OCI-LY1 (cell line): ENCODE measurements around the gene MCHR1.

Experiments
- H2AFZ ChIP-seq: fragments of 200-600 bp; sonication (generic), shearing (Covaris generic); 2 replicates; pipeline ENCODE4 v1.6.0; 2014; ENCODE audit warnings: antibody characterized with exemption, mild to moderate bottlenecking, low read length
- H3F3A ChIP-seq: fragments of 200-600 bp; sonication (generic), shearing (Covaris generic); 2 replicates; pipeline ENCODE4 v1.6.0; 2014; ENCODE audit warnings: mild to moderate bottlenecking, antibody characterized with exemption, low read length, moderate library complexity; ENCODE audit not compliant: insufficient read depth
- H3K27ac ChIP-seq: fragments of 200-600 bp; sonication (generic); 2 replicates; pipeline ENCODE4 v1.5.1; 2014; ENCODE audit warnings: low read length, mixed run types, mild to moderate bottlenecking, low read depth; ENCODE audit not compliant: poor library complexity, severe bottlenecking
- H3K27me3 ChIP-seq: fragments of 200-600 bp; sonication (generic); 2 replicates; pipeline ENCODE4 v1.6.0; 2014; ENCODE audit warnings: antibody characterized with exemption, mild to moderate bottlenecking, low read length, moderate library complexity; ENCODE audit not compliant: insufficient read depth
- H3K36me3 ChIP-seq: fragments of 200-600 bp; sonication (generic); 2 replicates; pipeline ENCODE4 v1.6.1; 2014; ENCODE audit warnings: mild to moderate bottlenecking, antibody characterized with exemption, low read length, moderate library complexity, mixed read lengths; ENCODE audit not compliant: insufficient read depth
- H3K4me1 ChIP-seq: fragments of 200-600 bp; sonication (generic); 2 replicates; pipeline ENCODE4 v1.5.1; 2014; ENCODE audit warnings: mild to moderate bottlenecking, low read length, moderate library complexity; ENCODE audit not compliant: insufficient read depth, severe bottlenecking
- H3K4me2 ChIP-seq: fragments of 200-600 bp; sonication (generic), shearing (Covaris generic); 2 replicates; pipeline ENCODE4 v1.6.1; 2014; ENCODE audit warnings: low read length
- H3K4me3 ChIP-seq: fragments of 200-600 bp; sonication (generic); 2 replicates; pipeline ENCODE4 v1.5.1; 2014; ENCODE audit warnings: low read length, low read depth, mild to moderate bottlenecking, mixed read lengths; ENCODE audit not compliant: poor library complexity, severe bottlenecking
- H3K79me2 ChIP-seq: fragments of 200-600 bp; shearing (Covaris generic); 2 replicates; pipeline ENCODE4 v1.6.1; 2016; ENCODE audit warnings: mixed run types, low read length, mixed read lengths; ENCODE audit not compliant: insufficient read depth
- H3K9ac ChIP-seq: fragments of 200-600 bp; sonication (generic), shearing (Covaris generic); 2 replicates; pipeline ENCODE4 v1.6.1; 2014; ENCODE audit warnings: mild to moderate bottlenecking, low read length, mixed read lengths
- H3K9me2 ChIP-seq: fragments of 200-600 bp; sonication (generic), shearing (Covaris generic); 2 replicates; pipeline ENCODE4 v1.6.1; 2014; ENCODE audit warnings: low read depth, mild to moderate bottlenecking, low read length, mixed read lengths
- H3K9me3 ChIP-seq: fragments of 200-600 bp; shearing (Covaris generic); 2 replicates; pipeline ENCODE4 v1.6.1; 2014; ENCODE audit warnings: low read length, mixed read lengths
- H4K20me1 ChIP-seq: fragments of 200-600 bp; sonication (generic), shearing (Covaris generic); 2 replicates; pipeline ENCODE4 v1.6.0; 2016; ENCODE audit warnings: mild to moderate bottlenecking, low read length; ENCODE audit not compliant: insufficient read depth
- CTCF ChIP-seq: fragments of 200-600 bp; sonication (generic), shearing (Covaris generic); IDR thresholded peaks from 2 replicates; pipeline ENCODE4 v1.5.1; 2017; ENCODE audit warnings: mild to moderate bottlenecking, antibody characterized with exemption, low read length, moderate library complexity, mixed read lengths
- EZH2 ChIP-seq: fragments of 200-600 bp; sonication (generic), shearing (Covaris generic); IDR thresholded peaks from 2 replicates; pipeline ENCODE4 v1.8.0; 2017; ENCODE audit warnings: borderline replicate concordance, mixed run types, mild to moderate bottlenecking, antibody characterized with exemption, low read length, moderate library complexity, mixed read lengths

MCHR1 gene

DNA sequence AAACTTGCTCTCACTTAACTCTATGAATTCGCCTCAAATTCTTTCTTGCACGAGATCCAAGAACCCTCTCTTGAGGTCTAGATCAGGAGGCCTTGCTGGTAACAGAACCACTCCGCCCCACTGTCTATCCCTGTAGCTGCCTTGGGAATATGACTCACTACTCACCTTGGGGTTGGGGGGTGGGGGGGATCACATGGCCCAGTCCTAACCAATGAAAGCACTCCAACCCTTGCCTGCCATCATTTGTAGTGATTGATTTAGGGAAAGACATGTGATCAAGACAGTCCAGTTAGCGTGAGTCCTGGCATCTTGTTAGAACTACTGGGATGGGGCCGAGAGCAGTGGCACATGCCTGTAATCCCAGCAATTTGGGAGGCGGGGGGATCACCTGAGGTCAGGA, 38.0 kb upstream of the MCHR1 start:
- Histone ChIP-seq H3K79me2 (no peaks in the 10 kb centered on the region), H3K4me3 (no peak overlapping the region), H3F3A (no peaks in the 10 kb centered on the region), H3K27me3 (no peaks in the 10 kb centered on the region), H3K4me2 (no peak overlapping the region), H4K20me1 (no peaks in the 10 kb centered on the region), H3K4me1 (peaks cover 4% of the 10 kb centered on the region), H3K9me2 (no peaks in the 10 kb centered on the region), H2AFZ (no peak overlapping the region), H3K9me3 (no peaks in the 10 kb centered on the region), H3K27ac (no peak overlapping the region), H3K9ac (no peak overlapping the region), H3K36me3 (no peaks in the 10 kb centered on the region)
- no peak for TF ChIP-seq EZH2
- no peak for TF ChIP-seq CTCF

GRCh38 chr22:40642316-40642715, 37.0 kb upstream of the MCHR1 start:
- H3K9ac ChIP-seq, result no peak overlapping the region
- no peaks in the 10 kb centered on the region for H4K20me1 ChIP-seq
- no peak overlapping the region for H3K4me3 ChIP-seq
- H3K4me2 ChIP-seq, result no peak overlapping the region
- no peaks in the 10 kb centered on the region for H3F3A ChIP-seq
- no peaks in the 10 kb centered on the region for H3K36me3 ChIP-seq
- no peaks in the 10 kb centered on the region for H3K9me2 ChIP-seq
- H3K27me3 ChIP-seq, result no peaks in the 10 kb centered on the region
- no peak for TF ChIP-seq EZH2
- no peak for TF ChIP-seq CTCF
- no peaks in the 10 kb centered on the region for H3K79me2 ChIP-seq
- H3K9me3 ChIP-seq, result no peaks in the 10 kb centered on the region
- H3K4me1 ChIP-seq, result peaks cover 14% of the 10 kb centered on the region
- H2AFZ ChIP-seq, result no peak overlapping the region
- H3K27ac ChIP-seq, result no peak overlapping the region

DNA sequence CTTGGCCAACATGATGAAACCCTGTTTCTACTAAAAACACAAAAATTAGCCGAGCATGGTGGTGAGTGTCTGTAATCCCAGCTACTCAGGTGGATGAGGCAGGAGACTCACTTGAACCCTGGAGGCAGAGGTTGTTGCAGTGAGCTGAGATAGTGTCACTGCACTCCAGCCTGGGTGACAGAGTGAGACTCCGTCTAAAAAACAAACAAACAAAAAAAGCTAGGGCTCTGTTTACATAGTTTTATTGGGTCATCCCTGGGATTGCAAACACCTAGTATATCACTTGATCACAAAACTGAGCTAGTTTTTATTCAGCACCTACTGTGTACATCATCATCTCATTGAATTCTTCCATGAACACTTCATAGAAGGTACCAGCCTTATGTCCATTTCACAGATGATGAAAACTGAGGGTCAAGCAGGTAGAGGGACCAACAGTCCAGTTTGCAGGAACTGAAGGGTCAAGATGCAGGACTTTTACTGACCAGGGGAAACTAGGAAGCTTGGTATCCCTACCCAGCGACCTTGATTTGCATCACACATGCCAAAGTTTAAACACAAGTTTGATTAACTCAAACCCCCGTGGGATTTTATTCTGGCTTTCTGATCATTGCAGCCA, 33.6 kb upstream of the MCHR1 start:
- Histone ChIP-seq H3K79me2 (no peaks in the 10 kb centered on the region), H3K9ac (no peak overlapping the region), H3K4me2 (no peak overlapping the region), H3K27me3 (no peaks in the 10 kb centered on the region), H3K9me2 (no peaks in the 10 kb centered on the region), H3K27ac (no peak overlapping the region), H3K36me3 (no peaks in the 10 kb centered on the region), H3K4me3 (no peak overlapping the region), H3K9me3 (no peaks in the 10 kb centered on the region), H3F3A (no peaks in the 10 kb centered on the region), H4K20me1 (no peaks in the 10 kb centered on the region), H3K4me1 (peaks cover 25% of the 10 kb centered on the region), H2AFZ (no peak overlapping the region)
- TF ChIP-seq EZH2 (no peak), CTCF (no peak)
